22Rv1 (cell line): ENCODE measurements around the gene LRRC42.

Experiments used
- CTCF ChIP-seq: fragments of 450-650 bp; IDR thresholded peaks from 2 replicates; pipeline ENCODE4 v1.5.1; 2017; ENCODE audit warnings: mild to moderate bottlenecking
- ZFX ChIP-seq: fragments of 450-650 bp; IDR thresholded peaks from 2 replicates; pipeline ENCODE4 v1.6.1; 2017; ENCODE audit warnings: antibody characterized with exemption, borderline replicate concordance

GRCh38 chr1:53948291-53948690 lies 2.1 kb downstream of the LRRC42 start:
- no peak for TF ChIP-seq CTCF
- TF ChIP-seq ZFX, result no peak
